D721Med (cell line): ENCODE results near the gene OTOA.
A peak's percentile ranks its signal among the peaks of the same experiment; 100 is the strongest.
"Not testable (repeated sequence)": the region's sequence is repeated elsewhere in the genome, so short reads cannot be mapped to it uniquely, and the experiment has no call there.

Source experiments
- DNase-seq: peaks from one replicate; pipeline ENCODE4 v3.0.0; 2011; ENCODE audit warnings: low spot score; ENCODE audit not compliant: insufficient read length
- FAIRE-seq: peaks from 2 replicates; lab custom pipeline; 2011; peaks lifted over from hg19 to GRCh38; lab: Jason Lieb, UNC
- CTCF ChIP-seq: IDR thresholded peaks from 2 replicates; pipeline ENCODE4 v1.5.1; 2012; ENCODE audit warnings: mild to moderate bottlenecking, control low read depth; ENCODE audit not compliant: insufficient read depth; ENCODE audit errors: missing control alignments

The OTOA gene

GRCh38 chr16:21664801-21665492, 1.2 kb downstream of the OTOA start:
- no peak for FAIRE-seq
- no peak for TF ChIP-seq CTCF
- no peak for DNase-seq

GRCh38 chr16:21666772-21667171, 3.0 kb downstream of the OTOA start:
- no peak for FAIRE-seq
- no peak for TF ChIP-seq CTCF
- no peak for DNase-seq

GRCh38 chr16:21667575-21667974, 3.8 kb downstream of the OTOA start:
- DNase-seq (no peak), FAIRE-seq (no peak)
- no peak for TF ChIP-seq CTCF

GRCh38 chr16:21673469-21673868, 9.7 kb downstream of the OTOA start:
- FAIRE-seq (no peak), DNase-seq (no peak)
- TF ChIP-seq CTCF: no peak

GRCh38 chr16:21674456-21674855, 10.7 kb downstream of the OTOA start:
- FAIRE-seq, DNase-seq: not testable (repeated sequence)

GRCh38 chr16:21680714-21681113, 16.9 kb downstream of the OTOA start:
- not testable (repeated sequence) for FAIRE-seq

GRCh38 chr16:21683184-21683583, 19.4 kb downstream of the OTOA start:
- no peak for TF ChIP-seq CTCF
- FAIRE-seq (no peak), DNase-seq (no peak)

More at GRCh38 chr16:21680714-21681113, 16.9 kb downstream of the OTOA start:
- DNase-seq: not testable (repeated sequence)

GRCh38 chr16:21684199-21684598, 20.4 kb downstream of the OTOA start:
- TF ChIP-seq CTCF: peak; percentile 46
- no peak for FAIRE-seq
- DNase-seq: no peak
